GM21526 (cell line): Measurements from ENCODE around the gene GPR12.

Experiments used
- ATAC-seq: cut with Tn5 transposase; IDR thresholded peaks from one replicate; pipeline ENCODE4 v1.9.1; 2021; ENCODE audit warnings: moderate library complexity; ENCODE audit not compliant: unreplicated experiment, low FRiP score

Gene GPR12

GRCh38 chr13:26759907-26760831 is at the start of gene GPR12:
Gene GPR12, minus strand, starts transcription at chr13:26760786. Its CDS starts 959 bp downstream, at chr13:26759827.
- no peak for ATAC-seq

- ATAC-seq, result no peak
Measured at GRCh38 chr13:26810095-26810494, 49.5 kb upstream of the GPR12 start.

GRCh38 chr13:26806891-26807290 is 46.3 kb upstream of the GPR12 start:
- ATAC-seq, result no peak

- no peak for ATAC-seq
Measured at GRCh38 chr13:26787961-26788360, 27.4 kb upstream of the GPR12 start.

- no peak for ATAC-seq
Measured at GRCh38 chr13:26786651-26787295, 26.2 kb upstream of the GPR12 start.

GRCh38 chr13:26785838-26786630 is 25.4 kb upstream of the GPR12 start:
- ATAC-seq, result no peak

- no peak for ATAC-seq
Measured at GRCh38 chr13:26784704-26785639, 24.4 kb upstream of the GPR12 start.

- ATAC-seq, result no peak
Measured at GRCh38 chr13:26780411-26780810, 19.8 kb upstream of the GPR12 start.

GRCh38 chr13:26779321-26779720 is 18.7 kb upstream of the GPR12 start:
- ATAC-seq, result no peak

- no peak for ATAC-seq
Measured at GRCh38 chr13:26772531-26772930, 11.9 kb upstream of the GPR12 start.

- ATAC-seq, result no peak
Measured at GRCh38 chr13:26771796-26772195, 11.2 kb upstream of the GPR12 start.

GRCh38 chr13:26762745-26763345 is 2.3 kb upstream of the GPR12 start:
- no peak for ATAC-seq

GRCh38 chr13:26760832-26761582 is 421 bp upstream of the GPR12 start:
- ATAC-seq, result no peak

GRCh38 chr13:26759249-26759906 is 1.2 kb downstream of the GPR12 start:
- no peak for ATAC-seq

GRCh38 chr13:26758496-26759157 is 2.0 kb downstream of the GPR12 start:
- ATAC-seq, result no peak

- no peak for ATAC-seq
Measured at GRCh38 chr13:26756961-26757360, 3.6 kb downstream of the GPR12 start.

GRCh38 chr13:26752671-26753070 is 7.9 kb downstream of the GPR12 start:
- no peak for ATAC-seq

- no peak for ATAC-seq
Measured at GRCh38 chr13:26749905-26750304, 10.7 kb downstream of the GPR12 start.
